Measurements from ENCODE around the gene PHF13.

DNA sequence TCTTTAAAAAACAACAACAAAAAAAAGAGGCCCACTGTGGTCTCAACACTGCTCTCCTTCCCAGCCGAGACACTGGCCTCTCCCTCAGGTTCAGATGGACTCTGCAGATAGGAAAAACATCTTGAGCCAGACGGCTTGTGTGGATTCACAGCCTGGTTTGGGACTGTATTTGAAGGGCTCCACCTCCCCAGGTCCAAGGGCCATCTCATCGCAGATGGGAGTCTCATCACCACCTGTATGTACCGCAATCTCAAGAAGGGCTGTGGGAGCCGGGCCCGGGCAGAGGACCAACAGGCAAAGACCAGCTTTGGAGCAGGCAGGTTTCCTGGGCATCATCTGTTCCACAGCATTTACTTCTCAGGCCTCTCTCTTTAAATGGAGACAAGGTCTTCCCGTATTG lies 23.5 kb upstream of the PHF13 start:
- TF ChIP-seq EZH2 (IDR thresholded peaks at IDR 0.05; ENCODE audit: borderline replicate concordance) (no peak), EZH2phosphoT487 (IDR thresholded peaks at IDR 0.05; ENCODE audit: low read depth, severe bottlenecking, unreplicated experiment) (no peak)
- TF ChIP-seq, protein P1, sequence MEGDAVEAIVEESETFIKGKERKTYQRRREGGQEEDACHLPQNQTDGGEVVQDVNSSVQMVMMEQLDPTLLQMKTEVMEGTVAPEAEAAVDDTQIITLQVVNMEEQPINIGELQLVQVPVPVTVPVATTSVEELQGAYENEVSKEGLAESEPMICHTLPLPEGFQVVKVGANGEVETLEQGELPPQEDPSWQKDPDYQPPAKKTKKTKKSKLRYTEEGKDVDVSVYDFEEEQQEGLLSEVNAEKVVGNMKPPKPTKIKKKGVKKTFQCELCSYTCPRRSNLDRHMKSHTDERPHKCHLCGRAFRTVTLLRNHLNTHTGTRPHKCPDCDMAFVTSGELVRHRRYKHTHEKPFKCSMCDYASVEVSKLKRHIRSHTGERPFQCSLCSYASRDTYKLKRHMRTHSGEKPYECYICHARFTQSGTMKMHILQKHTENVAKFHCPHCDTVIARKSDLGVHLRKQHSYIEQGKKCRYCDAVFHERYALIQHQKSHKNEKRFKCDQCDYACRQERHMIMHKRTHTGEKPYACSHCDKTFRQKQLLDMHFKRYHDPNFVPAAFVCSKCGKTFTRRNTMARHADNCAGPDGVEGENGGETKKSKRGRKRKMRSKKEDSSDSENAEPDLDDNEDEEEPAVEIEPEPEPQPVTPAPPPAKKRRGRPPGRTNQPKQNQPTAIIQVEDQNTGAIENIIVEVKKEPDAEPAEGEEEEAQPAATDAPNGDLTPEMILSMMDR (IDR thresholded peaks at IDR 0.05; ENCODE audit: poor library complexity): no peak
